H1 (cell line): Measurements from ENCODE around the gene PEX12.

Experiments
- ATF2 ChIP-seq: IDR thresholded peaks from 2 replicates; pipeline ENCODE4 v1.6.1; 2012; ENCODE audit warnings: low read length, inconsistent platforms
- ATF3 ChIP-seq: IDR thresholded peaks from 2 replicates; pipeline ENCODE4 v1.6.1; 2011; ENCODE audit warnings: low read depth, mild to moderate bottlenecking, low read length; ENCODE audit not compliant: insufficient read depth
- BACH1 ChIP-seq: IDR thresholded peaks from 2 replicates; pipeline ENCODE4 v1.6.1; 2012; ENCODE audit warnings: low read length, improper control_type of control experiment
- CHD2 ChIP-seq: IDR thresholded peaks from 2 replicates; pipeline ENCODE4 v1.6.1; 2012; ENCODE audit warnings: low read length, improper control_type of control experiment
- EGR1 ChIP-seq: IDR thresholded peaks from 2 replicates; pipeline ENCODE4 v1.6.1; 2011; ENCODE audit warnings: low read depth, low read length, borderline replicate concordance
- GABPA ChIP-seq: IDR thresholded peaks from 2 replicates; pipeline ENCODE4 v1.6.1; 2011; ENCODE audit warnings: mild to moderate bottlenecking, low read length, moderate library complexity, borderline replicate concordance; ENCODE audit not compliant: insufficient read depth
- JUN ChIP-seq: IDR thresholded peaks from 2 replicates; pipeline ENCODE4 v1.6.1; 2011; ENCODE audit warnings: low read depth, mild to moderate bottlenecking, improper control_type of control experiment, low read length
- MAX ChIP-seq: IDR thresholded peaks from 2 replicates; pipeline ENCODE4 v1.6.1; 2012; ENCODE audit warnings: inconsistent platforms
- PHF8 ChIP-seq: fragments of 200-600 bp; sonication (generic); conservative IDR thresholded peaks from 2 replicates; pipeline ENCODE4 v1.7.1; 2012; ENCODE audit warnings: low read depth, mild to moderate bottlenecking, inconsistent platforms, low read length, moderate library complexity
- POLR2AphosphoS5 ChIP-seq: IDR thresholded peaks from 2 replicates; pipeline ENCODE4 v1.6.1; 2011; ENCODE audit warnings: low read depth, low read length
- SAP30 ChIP-seq: fragments of 300-600 bp; sonication (generic); IDR thresholded peaks from 2 replicates; pipeline ENCODE4 v1.7.1; 2012; ENCODE audit warnings: low read length, moderate library complexity, mild to moderate bottlenecking, inconsistent platforms; ENCODE audit not compliant: insufficient read depth, insufficient replicate concordance
- TAF1 ChIP-seq: IDR thresholded peaks from 2 replicates; pipeline ENCODE4 v1.6.1; 2011; ENCODE audit warnings: mild to moderate bottlenecking, low read depth, low read length
- TF ChIP-seq, protein P1 (sequence below), 3 experiments: IDR thresholded peaks; 1 replicate in 2 of 3; 2 replicates in 1 of 3; pipeline versions ENCODE4 v1.5.1 to v1.6.1; 2011; ENCODE audit warnings: low read length in 3 of 3, mild to moderate bottlenecking in 3 of 3, inconsistent platforms in 2 of 3, low read depth in 1 of 3, moderate library complexity in 1 of 3; ENCODE audit not compliant: insufficient read depth in 1 of 3; ENCODE audit errors: control extremely low read depth in 1 of 3

DNA sequence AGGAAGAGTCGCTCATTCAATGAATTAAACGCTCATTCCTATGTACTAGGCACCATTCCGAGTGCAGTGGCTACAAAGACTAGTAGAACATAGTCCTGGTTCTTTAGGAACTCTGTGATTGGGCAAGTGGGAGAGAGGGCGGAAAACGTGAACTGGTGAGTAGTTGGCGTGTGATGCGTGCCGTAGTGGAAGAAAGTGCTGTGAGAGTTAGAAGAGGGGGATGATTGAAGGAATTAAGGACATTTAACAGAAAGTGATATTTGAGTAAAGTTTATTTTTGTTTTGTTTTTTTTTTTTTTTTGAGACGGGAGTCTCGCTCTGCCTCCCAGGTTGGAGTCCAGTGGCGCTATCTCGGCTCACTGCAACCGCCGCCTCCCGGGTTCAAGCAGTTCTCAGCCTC is 9.8 kb downstream of the PEX12 start:
- TF ChIP-seq ATF2 (no peak), JUN (no peak), PHF8 (no peak), SAP30 (no peak), ATF3 (no peak), CHD2 (no peak), TAF1 (no peak), EGR1 (no peak), POLR2AphosphoS5 (no peak), MAX (no peak), BACH1 (no peak), GABPA (no peak)
- TF ChIP-seq, protein P1, sequence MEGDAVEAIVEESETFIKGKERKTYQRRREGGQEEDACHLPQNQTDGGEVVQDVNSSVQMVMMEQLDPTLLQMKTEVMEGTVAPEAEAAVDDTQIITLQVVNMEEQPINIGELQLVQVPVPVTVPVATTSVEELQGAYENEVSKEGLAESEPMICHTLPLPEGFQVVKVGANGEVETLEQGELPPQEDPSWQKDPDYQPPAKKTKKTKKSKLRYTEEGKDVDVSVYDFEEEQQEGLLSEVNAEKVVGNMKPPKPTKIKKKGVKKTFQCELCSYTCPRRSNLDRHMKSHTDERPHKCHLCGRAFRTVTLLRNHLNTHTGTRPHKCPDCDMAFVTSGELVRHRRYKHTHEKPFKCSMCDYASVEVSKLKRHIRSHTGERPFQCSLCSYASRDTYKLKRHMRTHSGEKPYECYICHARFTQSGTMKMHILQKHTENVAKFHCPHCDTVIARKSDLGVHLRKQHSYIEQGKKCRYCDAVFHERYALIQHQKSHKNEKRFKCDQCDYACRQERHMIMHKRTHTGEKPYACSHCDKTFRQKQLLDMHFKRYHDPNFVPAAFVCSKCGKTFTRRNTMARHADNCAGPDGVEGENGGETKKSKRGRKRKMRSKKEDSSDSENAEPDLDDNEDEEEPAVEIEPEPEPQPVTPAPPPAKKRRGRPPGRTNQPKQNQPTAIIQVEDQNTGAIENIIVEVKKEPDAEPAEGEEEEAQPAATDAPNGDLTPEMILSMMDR (IDR thresholded peaks at IDR 0.05; ENCODE audit: control extremely low read depth in 1 of 3, insufficient read depth in 1 of 3, low read depth in 1 of 3, low read length in 3 of 3) = no peak
